CD14-positive monocyte (primary cell): ENCODE measurements around the gene PLCG1. TPM values are rescaled to one million over a fixed set of nuclear protein-coding genes. Genes with fewer than 3 reads are reported as not detected.

ENCODE experiments used
- DNase-seq, 3 donors: peaks; one replicate each; pipeline ENCODE4 v3.0.0-alpha.2; 2011 to 2022
- H2AFZ ChIP-seq: 2 replicates; pipeline ENCODE4 v1.6.0; 2012; ENCODE audit warnings: mild to moderate bottlenecking, low read depth, low read length, inconsistent platforms; ENCODE audit not compliant: insufficient read depth, poor library complexity, severe bottlenecking
- H3K27ac ChIP-seq, 2 donors: 1 replicate in 1 of 2; 2 replicates in 1 of 2; pipeline ENCODE4 v1.5.1; 2012 to 2013; ENCODE audit warnings: low read length in 2 of 2, control low read depth in 1 of 2, inconsistent platforms in 1 of 2, low read depth in 1 of 2, mild to moderate bottlenecking in 1 of 2
- H3K27me3 ChIP-seq, 2 donors: one replicate each; pipeline versions ENCODE4 v1.6.0 to v1.6.1; 2011 to 2013; ENCODE audit warnings: low read length in 2 of 2; ENCODE audit not compliant: control insufficient read depth in 2 of 2, insufficient read depth in 2 of 2
- H3K36me3 ChIP-seq, 2 donors: replicated peaks in 1 of 2; 1 replicate in 1 of 2; 2 replicates in 1 of 2; pipeline versions ENCODE4 v1.5.1 to v1.6.1; 2012 to 2013; ENCODE audit warnings: low read length in 2 of 2, control low read depth in 1 of 2, inconsistent platforms in 1 of 2, mild to moderate bottlenecking in 1 of 2; ENCODE audit not compliant: insufficient read depth in 2 of 2, control insufficient read depth in 1 of 2
- H3K4me1 ChIP-seq, 2 donors: 1 replicate in 1 of 2; 2 replicates in 1 of 2; pipeline versions ENCODE4 v1.5.1 to v1.6.1; 2012 to 2013; ENCODE audit warnings: low read length in 2 of 2, control low read depth in 1 of 2, inconsistent platforms in 1 of 2, mild to moderate bottlenecking in 1 of 2, moderate library complexity in 1 of 2; ENCODE audit not compliant: insufficient read depth in 2 of 2, control insufficient read depth in 1 of 2
- H3K4me2 ChIP-seq: replicated peaks from 2 replicates; pipeline ENCODE3; 2012; ENCODE audit warnings: low read length, moderate library complexity, mild to moderate bottlenecking; ENCODE audit not compliant: poor library complexity, severe bottlenecking; ENCODE audit errors: extremely low read depth
- H3K4me3 ChIP-seq, 3 experiments: fragments of 200-600 bp in 1 of 3; sonication (generic) in 1 of 3; replicated peaks in 1 of 3; 1 replicate in 2 of 3; 2 replicates in 1 of 3; pipeline ENCODE4 v1.5.1; 2011 to 2013; ENCODE audit warnings: low read length in 3 of 3, mild to moderate bottlenecking in 3 of 3, control low read depth in 2 of 3, low read depth in 2 of 3, inconsistent platforms in 1 of 3, moderate library complexity in 1 of 3
- H3K79me2 ChIP-seq: 2 replicates; pipeline ENCODE4 v1.6.0; 2012; ENCODE audit warnings: mild to moderate bottlenecking, control low read depth, inconsistent platforms, low read length, moderate library complexity; ENCODE audit not compliant: insufficient read depth
- H3K9ac ChIP-seq: 2 replicates; pipeline ENCODE4 v1.6.0; 2017; ENCODE audit warnings: low read length, mild to moderate bottlenecking; ENCODE audit not compliant: insufficient read depth, poor library complexity, severe bottlenecking
- H3K9me3 ChIP-seq, 2 donors: replicated peaks in 1 of 2; 1 replicate in 1 of 2; 2 replicates in 1 of 2; pipeline versions ENCODE4 v1.5.1 to v1.6.1; 2012 to 2013; ENCODE audit warnings: low read length in 2 of 2, control low read depth in 1 of 2; ENCODE audit not compliant: control insufficient read depth in 1 of 2, insufficient read depth in 1 of 2
- H4K20me1 ChIP-seq: 2 replicates; pipeline ENCODE4 v1.6.0; 2012; ENCODE audit warnings: mild to moderate bottlenecking, low read length, control low read depth, moderate library complexity; ENCODE audit not compliant: insufficient read depth
- H3K27ac Mint-ChIP-seq, 7 donors: one replicate each; pipeline ENCODE4 v1.8.0; 2020; ENCODE audit warnings: mild to moderate bottlenecking in 7 of 7, mixed read lengths in 7 of 7, moderate library complexity in 6 of 7, inconsistent platforms in 2 of 7
- H3K27me3 Mint-ChIP-seq, 3 donors: one replicate each; pipeline ENCODE4 v1.8.0; 2021 to 2022; ENCODE audit warnings: low read depth in 3 of 3, mild to moderate bottlenecking in 3 of 3, mixed read lengths in 3 of 3, moderate library complexity in 3 of 3, inconsistent platforms in 1 of 3
- H3K36me3 Mint-ChIP-seq, 2 donors: one replicate each; pipeline ENCODE4 v1.8.0; 2020; ENCODE audit warnings: mixed read lengths in 2 of 2, inconsistent platforms in 1 of 2, mild to moderate bottlenecking in 1 of 2
- H3K4me1 Mint-ChIP-seq: one replicate; pipeline ENCODE4 v1.8.0; 2020; ENCODE audit warnings: mild to moderate bottlenecking, mixed read lengths
- H3K4me3 Mint-ChIP-seq, 2 donors: one replicate each; pipeline ENCODE4 v1.8.0; 2020; ENCODE audit warnings: mild to moderate bottlenecking in 2 of 2, mixed read lengths in 2 of 2, moderate library complexity in 1 of 2
- H3K9me3 Mint-ChIP-seq, 7 donors: one replicate each; pipeline ENCODE4 v1.8.0; 2020 to 2022; ENCODE audit warnings: mixed read lengths in 7 of 7, mild to moderate bottlenecking in 6 of 7, moderate library complexity in 6 of 7, inconsistent platforms in 2 of 7
- WGBS: methylation state at CpG from one replicate; pipeline ENCODE4 v1.1.5; 2013; ENCODE audit warnings: missing lambda C conversion rate; ENCODE audit not compliant: insufficient coverage; 5-methylcytosine and 5-hydroxymethylcytosine counted together
- intact Hi-C, 2 donors: fragments of 100-400 bp; cut with micrococcal nuclease; formaldehyde crosslinking; loops; one replicate each; pipeline versions ENCODE4 v1.15.0 to v1.15.1; 2023
- polyA plus RNA-seq, 3 donors: library from polyadenylated mRNA; depleted of rRNA in 1 of 3; unstranded in 2 of 3; stranded (reverse) in 1 of 3; fragments of 300-500 nt in 2 of 3; fragments of >200 nt in 1 of 3; fragmentation: Illumina TruSeq in 2 of 3; gene quantifications; 1 replicate in 2 of 3; 2 replicates in 1 of 3; pipeline ENCODE4 v1.2.3, GENCODE V29; 2012 to 2021
- TF ChIP-seq, protein P1 (sequence below): fragments of 200-600 bp; IDR thresholded peaks from one replicate; pipeline ENCODE4 v1.8.0; 2022; ENCODE audit warnings: antibody characterized with exemption, mild to moderate bottlenecking

The PLCG1 gene
- polyA plus RNA-seq, 3 donors = 0.33 to 3.8 (median 1.0) TPM

DNA sequence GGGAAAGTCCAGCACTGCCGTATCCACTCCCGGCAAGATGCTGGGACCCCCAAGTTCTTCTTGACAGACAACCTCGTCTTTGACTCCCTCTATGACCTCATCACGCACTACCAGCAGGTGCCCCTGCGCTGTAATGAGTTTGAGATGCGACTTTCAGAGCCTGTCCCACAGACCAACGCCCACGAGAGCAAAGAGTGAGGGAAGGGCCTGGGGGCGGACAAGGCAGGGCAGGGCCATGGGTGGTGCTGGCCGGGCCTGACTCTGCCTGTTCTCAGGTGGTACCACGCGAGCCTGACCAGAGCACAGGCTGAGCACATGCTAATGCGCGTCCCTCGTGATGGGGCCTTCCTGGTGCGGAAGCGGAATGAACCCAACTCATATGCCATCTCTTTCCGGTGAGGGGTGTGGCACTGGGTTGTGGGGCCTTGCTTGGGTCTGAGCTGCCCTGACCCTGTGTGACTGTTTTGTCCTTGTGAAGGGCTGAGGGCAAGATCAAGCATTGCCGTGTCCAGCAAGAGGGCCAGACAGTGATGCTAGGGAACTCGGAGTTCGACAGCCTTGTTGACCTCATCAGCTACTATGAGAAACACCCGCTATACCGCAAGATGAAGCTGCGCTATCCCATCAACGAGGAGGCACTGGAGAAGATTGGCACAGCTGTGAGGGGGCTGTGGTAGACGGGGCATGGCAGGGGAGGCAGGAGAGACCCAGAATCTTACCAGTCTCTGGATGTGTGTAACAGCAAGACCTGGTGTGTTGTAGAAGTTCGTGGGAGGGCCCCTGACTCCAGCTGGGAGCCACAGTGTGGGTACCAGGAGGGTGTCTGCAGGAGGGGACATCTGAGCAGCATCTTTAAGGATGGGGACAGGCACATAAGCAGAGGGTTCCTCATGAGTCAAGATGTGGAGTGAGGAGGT lies 29.1 kb downstream of the PLCG1 start:
- peaks cover 35 to 67% (median 39%) of the 10 kb centered on the region in 3 donors for H3K27me3 Mint-ChIP-seq
- Histone ChIP-seq H3K9me3 (no peaks in the 10 kb centered on the region), H4K20me1 (no peaks in the 10 kb centered on the region), H3K9ac (no peak overlapping the region), H3K79me2 (no peaks in the 10 kb centered on the region), H3K36me3 (no peaks in the 10 kb centered on the region), H3K4me2 (no peak overlapping the region), H3K27me3 (peaks cover 0 to 6% of the 10 kb centered on the region in 2 donors), H3K4me3 (no peak overlapping the region), H3K4me1 (no peaks in the 10 kb centered on the region), H2AFZ (no peak overlapping the region), H3K27ac (no peak overlapping the region)
- no peaks in the 10 kb centered on the region for H3K4me1 Mint-ChIP-seq
- no peak overlapping the region for H3K27ac Mint-ChIP-seq
- 98% methylated on average over 23 of the region's 27 CpGs for WGBS
- intact Hi-C loops = no loop called here
- DNase-seq = no peak
- TF ChIP-seq, protein P1, sequence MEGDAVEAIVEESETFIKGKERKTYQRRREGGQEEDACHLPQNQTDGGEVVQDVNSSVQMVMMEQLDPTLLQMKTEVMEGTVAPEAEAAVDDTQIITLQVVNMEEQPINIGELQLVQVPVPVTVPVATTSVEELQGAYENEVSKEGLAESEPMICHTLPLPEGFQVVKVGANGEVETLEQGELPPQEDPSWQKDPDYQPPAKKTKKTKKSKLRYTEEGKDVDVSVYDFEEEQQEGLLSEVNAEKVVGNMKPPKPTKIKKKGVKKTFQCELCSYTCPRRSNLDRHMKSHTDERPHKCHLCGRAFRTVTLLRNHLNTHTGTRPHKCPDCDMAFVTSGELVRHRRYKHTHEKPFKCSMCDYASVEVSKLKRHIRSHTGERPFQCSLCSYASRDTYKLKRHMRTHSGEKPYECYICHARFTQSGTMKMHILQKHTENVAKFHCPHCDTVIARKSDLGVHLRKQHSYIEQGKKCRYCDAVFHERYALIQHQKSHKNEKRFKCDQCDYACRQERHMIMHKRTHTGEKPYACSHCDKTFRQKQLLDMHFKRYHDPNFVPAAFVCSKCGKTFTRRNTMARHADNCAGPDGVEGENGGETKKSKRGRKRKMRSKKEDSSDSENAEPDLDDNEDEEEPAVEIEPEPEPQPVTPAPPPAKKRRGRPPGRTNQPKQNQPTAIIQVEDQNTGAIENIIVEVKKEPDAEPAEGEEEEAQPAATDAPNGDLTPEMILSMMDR = no peak
- peak overlapping the region in 1 of 2 donors; percentile 10 for H3K4me3 Mint-ChIP-seq
- peaks cover 0 to 2% (median 0%) of the 10 kb centered on the region in 7 donors for H3K9me3 Mint-ChIP-seq
- H3K36me3 Mint-ChIP-seq = peaks cover 8 to 25% of the 10 kb centered on the region in 2 donors

DNA sequence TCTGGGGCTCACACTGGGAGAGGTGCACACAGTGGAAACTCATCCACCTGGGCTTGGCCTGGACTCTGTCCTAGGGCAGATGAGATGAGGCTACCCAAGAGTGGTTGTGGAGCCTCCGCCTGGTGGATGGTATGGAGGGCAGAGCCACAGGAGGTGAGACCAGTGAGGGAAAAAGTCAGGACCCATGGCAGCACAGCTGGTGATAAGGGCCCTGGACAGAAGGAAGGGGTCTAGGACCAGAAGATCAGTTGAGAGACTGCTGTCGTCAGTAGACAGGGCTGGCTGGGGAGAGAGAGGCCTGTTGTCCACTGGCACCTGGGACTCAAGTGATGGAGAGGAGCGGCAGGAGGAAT lies 29.8 kb downstream of the PLCG1 start:
- H3K9me3 ChIP-seq = no peaks in the 10 kb centered on the region
- H3K36me3 ChIP-seq = no peaks in the 10 kb centered on the region
- Mint-ChIP-seq H3K27ac (no peak overlapping the region), H3K4me1 (no peaks in the 10 kb centered on the region), H3K27me3 (peaks cover 40 to 65% (median 43%) of the 10 kb centered on the region in 3 donors), H3K4me3 (no peak overlapping the region), H3K9me3 (peaks cover 0 to 2% (median 0%) of the 10 kb centered on the region in 7 donors), H3K36me3 (peaks cover 8 to 26% of the 10 kb centered on the region in 2 donors)
- no peaks in the 10 kb centered on the region for H4K20me1 ChIP-seq
- H3K27ac ChIP-seq = no peak overlapping the region
- intact Hi-C loops = no loop called here
- peaks cover 0 to 6% of the 10 kb centered on the region in 2 donors for H3K27me3 ChIP-seq
- TF ChIP-seq, protein P1 = no peak
- H3K4me2 ChIP-seq = no peak overlapping the region
- H3K4me1 ChIP-seq = no peaks in the 10 kb centered on the region
- H3K9ac ChIP-seq = no peak overlapping the region
- no peak overlapping the region for H2AFZ ChIP-seq
- 93% methylated on average over 3 of the region's 3 CpGs for WGBS
- no peaks in the 10 kb centered on the region for H3K79me2 ChIP-seq
- H3K4me3 ChIP-seq = no peak overlapping the region
- DNase-seq = no peak
